ENCODE data around the gene MRPL36. TPM values are rescaled to one million over a fixed set of nuclear protein-coding genes. Genes with fewer than 3 reads are reported as not detected.

MRPL36 gene
- total RNA-seq, 1 experiment from 2014 or later, result 61.2 TPM

GRCh38 chr5:1799602-1800471 lies at the start of gene MRPL36 (continued):
- TF ChIP-seq ZNF317 (CRISPR knock-in tag; IDR thresholded peaks at IDR 0.05; ENCODE audit: borderline replicate concordance, low read depth), result no peak
- no peak for TF ChIP-seq ZNF423 (CRISPR knock-in tag; IDR thresholded peaks at IDR 0.05)
- TF ChIP-seq FOXJ3 (CRISPR knock-in tag; IDR thresholded peaks at IDR 0.05; ENCODE audit: borderline replicate concordance), result no peak
- TF ChIP-seq IRF1 (CRISPR knock-in tag; IDR thresholded peaks at IDR 0.05), result no peak
- no peak for TF ChIP-seq GABPB1 (CRISPR knock-in tag; IDR thresholded peaks at IDR 0.05)
- TF ChIP-seq JUN (CRISPR knock-in tag; IDR thresholded peaks at IDR 0.05), result no peak
- peak; percentile 81 for TF ChIP-seq MAX (CRISPR knock-in tag; IDR thresholded peaks at IDR 0.05)
- no peak for TF ChIP-seq PREB (CRISPR knock-in tag; IDR thresholded peaks at IDR 0.05; ENCODE audit: borderline replicate concordance)
- TF ChIP-seq CDX4 (CRISPR knock-in tag; IDR thresholded peaks at IDR 0.05; ENCODE audit: borderline replicate concordance), result no peak
- peak; percentile 67 for TF ChIP-seq PRDM15 (CRISPR knock-in tag; IDR thresholded peaks at IDR 0.05)
- no peak for TF ChIP-seq GRHL2 (CRISPR knock-in tag; IDR thresholded peaks at IDR 0.05; ENCODE audit: insufficient replicate concordance, severe bottlenecking)
- no peak for TF ChIP-seq MXD4 (CRISPR knock-in tag; IDR thresholded peaks at IDR 0.05; ENCODE audit: borderline replicate concordance)
- TF ChIP-seq RELA (CRISPR knock-in tag; IDR thresholded peaks at IDR 0.05; ENCODE audit: borderline replicate concordance), result no peak
- TF ChIP-seq JAZF1 (CRISPR knock-in tag; IDR thresholded peaks at IDR 0.05), result no peak
- TF ChIP-seq AFF4 (CRISPR knock-in tag; IDR thresholded peaks at IDR 0.05; ENCODE audit: borderline replicate concordance), result no peak
- TF ChIP-seq ETV6 (CRISPR knock-in tag; IDR thresholded peaks at IDR 0.05), result peak; percentile 42; the same call in 1 of the 2 replicates
- TF ChIP-seq IRF2 (CRISPR knock-in tag; IDR thresholded peaks at IDR 0.05; ENCODE audit: borderline replicate concordance, low read depth), result no peak
- no peak for TF ChIP-seq ATF3 (CRISPR knock-in tag; conservative IDR thresholded peaks at IDR 0.05)
- peak; percentile 85; the same call in 1 of the 2 replicates for TF ChIP-seq FOXK1 (CRISPR knock-in tag; IDR thresholded peaks at IDR 0.05)
- peak; percentile 82 for TF ChIP-seq HMGXB4 (CRISPR knock-in tag; IDR thresholded peaks at IDR 0.05)
- TF ChIP-seq PRRX2 (CRISPR knock-in tag; IDR thresholded peaks at IDR 0.05), result no peak
- no peak for TF ChIP-seq RORB (CRISPR knock-in tag; IDR thresholded peaks at IDR 0.05)
- no peak for TF ChIP-seq ZNF512 (CRISPR knock-in tag; IDR thresholded peaks at IDR 0.05; ENCODE audit: borderline replicate concordance)
- no peak for TF ChIP-seq ZNF121 (CRISPR knock-in tag; IDR thresholded peaks at IDR 0.05)
